HS-27A (cell line): ENCODE measurements around the gene BSND.
"Not testable (repeated sequence)": the region's sequence is repeated elsewhere in the genome, so short reads cannot be mapped to it uniquely, and the experiment has no call there.

Experiments used
- DNase-seq: peaks from one replicate; pipeline ENCODE4 v3.0.0-alpha.2; 2012; ENCODE audit warnings: low read depth, missing footprints

Gene BSND

DNA sequence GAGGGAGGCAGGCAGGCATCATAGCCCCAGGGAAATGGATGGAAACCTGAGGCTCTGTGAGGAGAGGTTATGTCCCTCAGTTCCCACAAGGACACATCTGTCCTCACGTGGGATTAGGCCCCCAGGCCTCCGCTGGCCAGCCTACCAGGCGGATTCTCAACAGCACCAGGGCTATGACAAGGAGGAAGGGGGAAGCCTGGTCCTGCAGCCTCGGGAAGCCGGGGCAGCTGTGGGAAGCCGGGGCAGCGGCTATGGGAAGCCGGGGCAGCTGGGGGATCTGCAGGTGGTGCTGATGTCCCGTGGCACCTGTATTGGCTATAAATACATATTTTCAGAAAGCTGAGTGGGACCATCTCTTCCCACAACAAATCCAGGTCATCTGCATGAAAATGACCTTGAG, 19.7 kb downstream of the BSND start:
- no peak for DNase-seq

DNA sequence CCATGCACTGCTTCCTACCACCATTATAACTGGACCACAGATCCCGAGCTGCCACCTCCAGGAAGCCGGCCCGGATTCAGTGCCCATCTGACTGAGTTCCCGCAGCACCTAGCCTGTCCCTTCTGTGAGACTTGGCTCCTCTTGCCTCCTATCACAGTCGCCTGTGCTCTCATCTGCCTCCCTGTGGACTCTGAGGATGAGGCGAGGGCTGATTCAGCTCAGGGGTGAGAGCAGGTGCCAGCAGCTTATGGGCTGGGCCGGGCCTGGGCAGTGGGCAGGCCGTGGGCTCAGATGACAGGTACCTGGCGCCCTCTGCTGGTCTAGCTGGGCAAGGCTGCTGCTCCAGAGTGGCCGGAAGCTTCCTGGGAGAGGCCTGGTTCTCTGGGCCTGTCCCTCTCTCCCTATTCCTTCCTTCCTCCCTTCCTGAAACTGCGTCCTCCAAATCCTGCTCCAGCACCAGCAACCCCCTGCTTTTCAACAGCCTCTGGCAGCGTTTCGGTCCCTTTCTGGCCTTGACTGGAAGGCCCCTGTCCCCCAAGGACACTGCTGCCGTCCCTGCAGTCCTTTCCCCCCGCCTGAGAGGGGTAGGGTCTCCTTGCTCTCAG, 23.3 kb downstream of the BSND start:
- peak; percentile 79 for DNase-seq

DNA sequence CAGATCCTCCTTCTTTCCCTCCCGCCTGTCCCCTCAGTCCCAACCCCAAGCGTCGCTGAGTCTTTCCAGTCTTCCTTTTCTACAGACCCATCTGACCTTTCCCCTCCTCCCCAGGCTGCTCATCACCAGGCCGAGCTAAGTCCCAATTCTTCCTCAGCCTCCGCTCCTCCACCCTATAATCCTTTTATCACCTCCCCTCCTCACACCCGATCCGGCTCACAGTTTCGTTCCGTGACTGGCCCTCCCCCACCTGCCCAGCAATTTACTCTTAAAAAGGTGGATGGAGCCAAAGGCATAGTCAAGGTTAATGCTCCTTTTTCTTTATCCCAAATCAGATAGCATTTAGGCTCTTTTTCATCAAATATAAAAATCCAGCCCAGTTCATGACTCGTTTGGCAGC, 25.4 kb downstream of the BSND start:
- not testable (repeated sequence) for DNase-seq

DNA sequence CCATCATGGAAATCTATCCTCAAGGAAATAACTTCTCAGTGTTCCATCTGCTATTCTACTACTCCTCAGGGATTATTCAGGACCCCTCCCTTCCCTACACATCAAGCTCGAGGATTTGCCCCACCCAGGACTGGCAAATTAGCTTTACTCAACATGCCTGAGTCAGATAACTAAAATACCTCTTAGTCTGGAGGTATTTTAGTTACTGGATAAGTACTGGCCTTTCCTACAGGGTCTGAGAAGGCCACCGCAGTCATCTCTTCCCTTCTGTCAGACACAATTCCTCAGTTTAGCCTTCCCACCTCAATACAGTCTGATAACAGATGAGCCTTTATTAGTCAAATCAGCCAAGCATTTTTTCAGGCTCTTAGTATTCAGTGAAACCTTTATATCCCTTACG, 27.9 kb downstream of the BSND start:
- not testable (repeated sequence) for DNase-seq

DNA sequence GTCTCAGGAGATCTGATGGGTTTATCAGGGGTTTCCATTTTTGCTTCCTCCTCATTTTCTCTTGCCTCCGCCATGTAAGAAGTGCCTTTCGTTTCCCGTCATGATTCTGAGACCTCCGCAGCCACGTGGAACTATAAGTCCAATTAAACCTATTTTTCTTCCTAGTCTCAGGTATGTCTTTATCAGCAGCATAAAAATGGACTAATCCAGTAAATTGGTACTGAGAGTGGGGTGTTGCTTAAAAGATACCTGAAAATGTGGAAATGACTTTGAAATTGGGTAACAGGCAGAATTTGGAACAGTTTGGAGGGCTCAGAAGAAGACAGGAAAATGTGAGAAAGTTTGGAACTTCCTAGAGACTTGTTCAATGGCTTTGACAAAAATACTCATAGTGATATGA, 32.4 kb downstream of the BSND start:
- DNase-seq: not testable (repeated sequence)

DNA sequence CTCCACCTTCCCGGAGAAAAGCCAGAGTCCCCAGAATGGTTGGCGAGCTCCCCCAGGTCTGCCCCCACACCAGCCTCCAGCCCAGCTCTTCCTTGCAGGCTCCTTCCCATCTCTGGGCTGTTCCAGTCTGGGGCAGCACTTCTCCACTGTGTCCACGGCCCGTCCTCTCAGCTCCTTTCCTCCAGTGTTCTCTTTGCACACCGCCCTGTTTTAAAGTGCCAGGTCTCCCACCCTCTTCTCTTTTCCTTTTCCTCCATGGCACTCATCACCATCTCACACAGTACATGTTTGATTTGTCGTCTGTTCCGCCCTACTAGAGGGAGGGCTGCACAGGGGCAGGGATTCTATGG, 34.5 kb downstream of the BSND start:
- no peak for DNase-seq

DNA sequence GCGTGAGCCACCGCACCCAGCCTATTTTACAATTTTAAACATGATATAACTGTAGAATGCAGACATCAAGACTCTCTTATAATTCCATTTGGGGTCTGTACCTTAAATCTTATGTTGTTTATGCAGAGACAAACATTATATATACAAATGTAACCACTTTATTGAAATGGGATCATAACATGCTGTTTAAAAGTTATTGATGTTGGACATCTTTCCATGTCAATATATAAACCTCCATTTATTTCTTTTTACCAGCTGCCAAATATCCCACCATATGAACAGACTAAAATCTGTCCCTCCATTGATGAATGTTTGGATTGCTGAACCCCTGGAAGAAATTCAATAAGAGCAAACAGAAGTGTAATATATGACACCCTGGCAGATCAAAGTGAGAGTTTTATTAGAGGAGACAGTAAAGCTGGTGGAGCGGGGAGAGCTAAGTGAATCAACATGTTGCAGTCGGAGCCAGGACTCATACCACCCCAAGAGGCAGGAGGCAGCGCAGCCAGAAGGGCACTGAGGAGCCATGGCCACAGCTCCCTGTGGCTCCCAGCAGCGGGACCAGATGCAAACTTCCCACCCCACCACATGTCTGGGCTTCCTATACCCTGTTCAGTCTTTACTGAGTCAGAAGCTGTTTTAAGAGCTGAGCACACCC, 35.9 kb downstream of the BSND start:
- no peak for DNase-seq

DNA sequence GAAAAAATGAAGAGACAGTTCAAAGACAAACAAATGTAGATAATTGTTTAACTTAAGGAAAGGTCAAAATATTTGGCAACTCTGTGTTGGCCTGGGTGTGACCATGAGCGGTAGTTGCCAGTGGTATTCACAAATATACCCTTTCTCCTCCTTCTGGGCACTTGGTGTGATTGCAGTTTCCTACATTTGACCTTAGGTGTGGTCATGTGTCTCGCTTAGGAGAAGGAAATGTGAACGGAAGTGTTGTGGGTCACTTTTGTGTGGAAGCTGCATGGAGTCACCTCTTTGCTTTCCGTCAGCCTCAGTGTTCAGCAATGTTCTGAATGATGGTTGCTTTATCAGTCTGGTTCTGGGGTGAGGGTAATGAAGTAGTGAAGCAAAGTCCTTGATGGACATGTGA, 37.2 kb downstream of the BSND start:
- DNase-seq: no peak

DNA sequence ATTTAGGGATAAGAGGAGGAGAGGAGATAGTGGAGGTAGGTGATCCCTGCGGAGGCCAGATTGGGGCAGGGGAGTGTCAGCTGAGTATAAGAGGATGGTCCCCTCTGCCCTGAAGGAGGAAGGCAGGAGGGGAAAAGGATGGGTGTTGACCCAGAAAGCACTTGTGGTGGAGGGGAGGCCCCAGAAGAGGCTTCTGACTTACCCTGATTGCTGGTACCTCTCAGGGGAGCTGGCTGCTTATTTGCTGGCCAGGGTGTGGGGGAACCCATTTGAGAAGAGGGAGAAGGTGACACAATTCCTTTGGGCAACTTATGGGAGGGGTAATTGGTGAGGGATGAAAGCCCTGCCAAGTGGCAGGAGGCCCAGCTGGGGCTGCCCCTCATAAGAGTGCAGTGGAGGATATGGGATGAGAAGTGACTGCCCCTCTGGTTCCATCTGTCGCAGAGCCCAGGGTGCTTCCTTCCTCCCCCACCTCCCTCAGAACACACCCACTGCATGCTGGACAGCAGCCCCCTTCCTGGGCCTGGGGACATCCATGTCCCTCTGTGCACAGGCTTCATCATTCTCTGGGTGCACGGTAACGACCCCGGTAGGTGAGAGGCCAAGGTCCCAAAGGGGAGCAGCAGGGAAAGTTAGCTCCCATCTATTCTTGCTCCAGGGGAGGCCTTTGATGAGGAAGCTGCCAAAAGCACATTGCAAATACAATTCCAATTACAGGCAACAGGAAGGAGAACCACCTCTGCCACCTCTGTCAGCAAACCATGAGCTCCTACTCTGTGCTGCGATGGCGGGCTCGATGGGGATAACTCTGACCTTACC, 39.2 kb downstream of the BSND start:
- DNase-seq: no peak

DNA sequence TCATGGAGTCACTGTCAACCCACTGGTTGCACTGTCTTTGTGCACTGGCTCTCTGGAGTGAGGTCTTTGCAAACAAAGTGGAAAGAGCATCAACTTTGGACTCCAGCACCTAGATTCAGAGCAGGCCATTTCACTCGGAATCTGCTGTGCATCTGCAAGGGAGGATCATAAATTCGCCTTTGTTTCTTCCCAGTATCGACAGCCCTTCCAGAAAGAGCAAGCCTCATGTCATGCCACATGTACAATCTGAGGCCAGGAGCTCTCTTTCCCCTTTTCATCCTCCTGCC, 39.8 kb downstream of the BSND start:
- DNase-seq: no peak

DNA sequence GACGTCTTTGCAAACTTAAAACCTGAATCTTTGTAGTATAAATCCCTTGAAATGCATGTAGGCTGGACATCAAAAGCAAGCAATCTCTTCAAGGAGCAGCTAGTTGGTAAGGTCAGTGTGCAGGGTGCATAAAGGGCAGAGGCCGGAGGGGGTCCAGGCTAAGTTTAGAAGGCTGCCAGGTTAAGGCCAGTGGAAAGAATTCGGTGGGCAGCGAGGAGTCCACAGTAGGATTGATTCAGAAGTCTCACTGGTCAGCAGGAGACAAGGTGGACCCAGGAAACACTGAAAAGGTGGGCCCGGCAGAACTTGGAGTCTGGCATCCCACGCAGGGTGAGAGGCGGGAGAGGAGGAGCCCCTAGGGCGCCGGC, 40.2 kb downstream of the BSND start:
- DNase-seq: no peak

DNA sequence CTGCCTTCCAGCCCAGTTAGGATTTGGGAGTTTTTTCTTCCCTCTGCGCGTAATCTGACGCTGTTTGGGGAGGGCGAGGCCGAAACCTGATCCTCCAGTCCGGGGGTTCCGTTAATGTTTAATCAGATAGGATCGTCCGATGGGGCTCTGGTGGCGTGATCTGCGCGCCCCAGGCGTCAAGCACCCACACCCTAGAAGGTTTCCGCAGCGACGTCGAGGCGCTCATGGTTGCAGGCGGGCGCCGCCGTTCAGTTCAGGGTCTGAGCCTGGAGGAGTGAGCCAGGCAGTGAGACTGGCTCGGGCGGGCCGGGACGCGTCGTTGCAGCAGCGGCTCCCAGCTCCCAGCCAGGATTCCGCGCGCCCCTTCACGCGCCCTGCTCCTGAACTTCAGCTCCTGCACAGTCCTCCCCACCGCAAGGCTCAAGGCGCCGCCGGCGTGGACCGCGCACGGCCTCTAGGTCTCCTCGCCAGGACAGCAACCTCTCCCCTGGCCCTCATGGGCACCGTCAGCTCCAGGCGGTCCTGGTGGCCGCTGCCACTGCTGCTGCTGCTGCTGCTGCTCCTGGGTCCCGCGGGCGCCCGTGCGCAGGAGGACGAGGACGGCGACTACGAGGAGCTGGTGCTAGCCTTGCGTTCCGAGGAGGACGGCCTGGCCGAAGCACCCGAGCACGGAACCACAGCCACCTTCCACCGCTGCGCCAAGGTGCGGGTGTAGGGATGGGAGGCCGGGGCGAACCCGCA, 40.8 kb downstream of the BSND start, which contains the start of gene PCSK9:
TSS of gene PCSK9 (plus strand) at position 207 of the 741 bp plus-strand sequence. CDS start at position 497, 290 bp downstream.
- peak; percentile 34 for DNase-seq

DNA sequence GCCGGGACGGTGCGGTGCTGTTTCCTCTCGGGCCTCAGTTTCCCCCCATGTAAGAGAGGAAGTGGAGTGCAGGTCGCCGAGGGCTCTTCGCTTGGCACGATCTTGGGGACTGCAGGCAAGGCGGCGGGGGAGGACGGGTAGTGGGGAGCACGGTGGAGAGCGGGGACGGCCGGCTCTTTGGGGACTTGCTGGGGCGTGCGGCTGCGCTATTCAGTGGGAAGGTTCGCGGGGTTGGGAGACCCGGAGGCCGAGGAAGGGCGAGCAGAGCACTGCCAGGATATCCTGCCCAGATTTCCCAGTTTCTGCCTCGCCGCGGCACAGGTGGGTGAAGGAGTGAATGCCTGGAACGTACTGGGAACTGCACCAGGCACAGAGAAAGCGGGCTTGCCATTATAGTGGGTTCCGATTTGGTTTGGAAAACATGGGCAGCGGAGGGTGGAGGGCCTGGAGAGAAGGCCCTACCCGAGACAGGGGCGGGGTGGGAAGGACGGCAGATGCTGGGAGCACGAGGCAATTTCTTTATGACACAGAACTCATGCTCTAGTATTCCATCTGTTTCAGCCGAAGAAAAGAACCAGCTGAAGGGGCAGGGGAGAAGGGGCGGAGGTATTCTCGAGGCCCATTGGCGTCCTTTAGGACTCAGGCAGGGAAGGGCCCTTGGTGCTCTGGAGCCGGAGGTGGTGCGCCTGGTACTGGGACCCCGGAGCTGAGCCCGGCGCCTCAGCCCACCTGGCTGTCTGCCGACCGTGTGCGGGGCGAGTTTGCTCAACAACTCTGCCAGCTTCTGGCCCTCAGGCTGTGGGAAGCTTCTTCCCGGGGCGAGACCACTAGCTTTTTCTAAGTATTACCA, 41.6 kb downstream of the BSND start:
- no peak for DNase-seq

DNA sequence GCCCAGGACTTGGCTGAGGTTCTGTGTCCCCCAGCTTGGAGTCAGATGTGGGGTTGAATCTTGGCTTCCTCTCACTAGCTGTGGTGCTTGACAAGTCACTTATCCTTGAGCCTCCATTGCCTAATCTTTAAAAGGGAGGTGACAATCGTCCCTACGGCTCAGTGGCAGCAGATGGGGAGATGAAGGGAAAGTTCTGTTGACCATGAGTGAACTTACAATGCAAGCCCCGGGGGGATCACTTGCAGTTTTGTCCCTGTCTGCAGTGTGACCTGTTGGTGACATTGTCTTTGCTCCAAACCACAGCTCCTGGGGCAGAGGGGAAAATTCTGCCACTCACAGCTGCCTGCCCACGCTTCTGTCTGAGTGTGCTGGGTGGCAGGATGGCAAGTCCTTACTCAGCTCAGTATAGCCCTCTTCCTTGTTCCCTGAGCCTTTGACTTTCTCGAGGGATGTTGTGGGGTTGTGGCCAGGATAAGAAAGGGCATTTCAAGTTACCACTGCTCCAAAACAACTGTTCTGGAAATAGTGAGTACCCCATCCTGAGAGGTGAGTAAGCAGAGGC, 42.3 kb downstream of the BSND start:
- no peak for DNase-seq

DNA sequence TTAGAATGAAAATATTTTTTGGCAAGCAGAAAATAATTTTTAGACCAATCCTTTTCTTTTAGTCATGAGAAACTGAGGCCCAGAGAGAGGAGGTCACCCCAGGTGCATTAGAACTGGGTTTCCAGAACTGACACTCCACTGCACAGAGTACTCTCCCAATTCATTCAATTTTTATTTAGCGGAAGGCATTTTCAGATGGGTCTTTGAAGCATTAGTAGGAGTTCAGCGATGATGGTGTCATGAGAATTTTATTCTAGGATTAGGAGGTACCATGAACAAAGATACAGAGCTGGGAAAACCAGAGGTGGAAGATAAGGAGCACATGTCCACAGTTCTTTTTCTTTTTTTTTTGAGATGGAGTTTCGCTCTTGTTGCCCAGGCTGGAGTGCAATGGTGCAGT, 42.9 kb downstream of the BSND start:
- DNase-seq: no peak

DNA sequence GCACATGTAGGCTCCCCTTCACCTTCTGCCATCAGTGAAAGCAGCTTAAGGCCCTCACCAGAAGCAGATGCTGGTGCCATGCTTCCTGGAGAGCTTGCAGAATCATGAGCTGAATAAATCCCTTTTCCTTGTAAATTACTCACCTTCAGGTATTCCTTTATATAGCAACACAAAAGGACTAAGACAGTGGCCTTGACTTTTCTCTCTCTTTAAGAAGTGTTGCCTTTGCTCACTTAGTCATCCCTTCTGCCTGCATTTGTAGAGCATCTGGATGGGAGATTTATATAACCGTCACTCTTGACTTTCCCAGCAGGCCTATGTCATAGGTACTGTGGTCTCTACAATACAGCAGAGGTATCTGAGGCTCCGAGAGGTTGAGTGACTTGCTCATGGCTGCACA, 44.3 kb downstream of the BSND start:
- no peak for DNase-seq

DNA sequence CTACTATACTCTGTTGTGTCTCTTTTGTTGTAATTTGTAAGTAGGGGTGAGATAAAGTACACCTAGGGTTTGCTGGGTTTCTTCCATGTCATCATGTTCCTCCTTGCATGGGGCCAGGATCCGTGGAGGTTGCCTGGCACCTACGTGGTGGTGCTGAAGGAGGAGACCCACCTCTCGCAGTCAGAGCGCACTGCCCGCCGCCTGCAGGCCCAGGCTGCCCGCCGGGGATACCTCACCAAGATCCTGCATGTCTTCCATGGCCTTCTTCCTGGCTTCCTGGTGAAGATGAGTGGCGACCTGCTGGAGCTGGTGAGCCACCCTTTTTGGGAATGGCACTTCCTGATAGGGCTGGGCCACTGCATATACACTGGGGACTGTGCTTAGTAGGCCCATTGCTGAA, 45.0 kb downstream of the BSND start:
- DNase-seq: no peak

DNA sequence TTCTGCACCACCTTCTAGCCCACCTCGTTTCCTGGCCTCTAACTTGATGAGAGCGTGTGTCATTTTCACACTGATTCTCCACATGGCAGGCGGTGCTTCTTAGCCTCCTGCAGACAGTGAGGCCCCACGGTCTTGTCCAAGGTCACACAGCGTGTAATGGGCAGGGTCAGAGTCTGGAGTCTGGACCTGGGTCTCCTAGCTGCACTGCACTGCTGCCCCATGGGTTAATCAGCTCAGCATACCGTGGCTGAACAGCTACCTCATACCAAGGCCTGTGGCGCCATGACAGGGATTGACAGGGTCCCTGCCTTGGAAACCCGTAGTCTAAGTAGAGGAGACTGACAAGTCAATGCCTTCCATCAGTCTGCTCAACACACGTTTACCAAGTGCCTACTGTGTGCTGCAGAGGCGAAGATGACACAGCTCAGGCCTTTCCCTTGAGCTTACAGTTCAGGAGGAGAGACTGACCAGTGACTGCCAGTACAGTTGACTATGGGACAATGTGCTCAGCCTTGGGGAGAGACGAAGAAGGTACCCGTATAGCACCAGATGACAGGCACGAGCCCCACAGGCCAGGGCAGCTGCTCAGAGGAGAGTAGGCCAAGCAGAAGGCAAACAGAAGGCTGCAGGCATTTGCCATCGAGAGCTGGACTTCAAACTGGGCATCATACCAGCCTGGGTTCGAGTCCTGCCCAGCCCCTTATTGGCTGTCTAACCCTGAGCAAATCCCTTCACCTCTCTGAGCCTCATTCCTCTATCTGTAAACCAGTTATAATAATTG, 46.1 kb downstream of the BSND start:
- DNase-seq: no peak

DNA sequence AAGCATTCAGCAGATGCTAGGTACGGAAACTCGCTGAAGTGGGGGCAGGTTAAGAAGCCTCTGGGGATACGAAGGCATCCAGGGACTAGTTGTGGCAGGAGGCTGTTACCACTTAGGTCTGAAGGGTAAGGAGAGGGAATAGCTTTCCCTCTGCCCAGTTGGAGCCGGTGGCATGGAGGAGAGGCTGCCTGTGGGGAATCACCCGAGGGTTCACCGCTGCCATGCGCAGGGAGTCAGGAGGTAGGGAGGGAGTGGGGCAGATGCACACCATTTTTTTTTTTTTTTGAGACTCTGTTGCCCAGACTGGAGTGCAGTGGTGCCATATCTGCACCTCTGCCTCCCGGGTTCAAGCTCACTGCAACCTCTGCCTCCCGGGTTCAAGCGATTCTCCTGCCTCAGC, 46.7 kb downstream of the BSND start:
- no peak for DNase-seq

DNA sequence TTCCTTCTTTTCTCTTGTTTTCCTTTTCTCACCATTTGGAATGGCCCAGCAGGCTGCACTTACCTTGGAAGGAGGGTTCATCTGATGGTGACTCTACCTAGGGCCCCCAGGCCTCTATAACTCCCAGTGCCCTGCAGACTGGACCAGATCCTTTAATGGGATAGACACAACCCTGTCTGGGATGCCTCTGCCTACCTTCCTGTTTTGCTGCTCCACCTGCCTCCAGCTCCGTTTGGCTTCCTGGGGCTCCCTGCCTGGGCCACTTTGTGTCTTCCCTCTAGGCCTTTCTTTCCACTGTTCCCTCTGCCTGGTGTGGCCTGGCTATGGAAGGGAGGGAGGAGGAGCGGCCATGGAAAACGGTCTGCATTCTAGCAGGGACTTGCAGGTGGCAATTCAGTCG, 48.1 kb downstream of the BSND start:
- no peak for DNase-seq

DNA sequence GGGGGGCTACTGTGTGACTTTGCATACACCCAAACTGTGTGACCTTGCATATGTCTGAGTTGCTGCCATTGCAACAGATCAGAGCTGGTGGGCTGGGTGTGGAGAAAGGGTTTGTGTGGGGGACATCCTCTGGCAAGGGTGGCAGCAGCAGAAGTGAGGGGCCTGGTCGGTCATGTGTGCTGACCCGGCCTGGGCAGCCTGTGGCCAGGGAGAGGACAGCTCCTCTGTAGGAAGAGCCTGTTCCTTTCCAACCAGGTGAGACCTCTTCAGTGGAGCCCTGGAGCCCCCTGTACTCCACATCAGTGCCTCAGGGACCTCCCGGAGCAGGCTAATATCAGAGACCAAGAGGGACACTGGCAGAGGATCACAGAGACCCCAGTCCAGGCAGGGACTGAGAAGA, 48.9 kb downstream of the BSND start:
- no peak for DNase-seq
